HepG2 (cell line): ENCODE results near the gene DFFA. TPM values are rescaled to one million over a fixed set of nuclear protein-coding genes. Genes with fewer than 3 reads are reported as not detected.

Experiments used
- ATAC-seq: fragments of 200-7000 bp; cut with Tn5 transposase; 3 replicates; pipeline ENCODE4 v1.9.1; 2020; ENCODE audit warnings: mild to moderate bottlenecking, moderate library complexity
- BruUV-seq: library from RNA; stranded (reverse); fragments of 400-500 nt; replicated peaks from 2 replicates; lab custom pipeline; 2021; lab: Mats Ljungman, UMichigan
- CTCF ChIA-PET: fragments of 300-600 bp; formaldehyde crosslinking; extraction: SDS; loops from one replicate; lab custom pipeline; 2021; ENCODE audit warnings: low total read pairs, inconsistent platforms, low intra/inter-chr PET ratio; lab: Yijun Ruan, JAX
- POLR2A ChIA-PET: fragments of 350-600 bp; sonication (Branson Sonifier 250); formaldehyde crosslinking; loops from one replicate; lab custom pipeline; 2020; ENCODE audit warnings: antibody characterized with exemption, inconsistent platforms; lab: Yijun Ruan, JAX
- DNase-seq: peaks from one replicate; pipeline ENCODE4 v3.0.0-alpha.2; 2015; ENCODE audit warnings: low spot score
- FAIRE-seq: peaks from 3 replicates; lab custom pipeline; 2011; peaks lifted over from hg19 to GRCh38; lab: Jason Lieb, UNC
- H2AFZ ChIP-seq: one replicate; pipeline ENCODE4 v1.6.1; 2011; ENCODE audit warnings: low read length, inconsistent platforms
- H3K27ac ChIP-seq: fragments of 300-600 bp; 3 replicates; pipeline ENCODE4 v1.8.0; 2011; ENCODE audit warnings: mixed run types, mild to moderate bottlenecking, mixed read lengths, low read length, inconsistent platforms; ENCODE audit not compliant: insufficient read depth; ENCODE audit errors: extremely low read length
- H3K27me3 ChIP-seq, 2 experiments: fragments of 200-600 bp in 1 of 2; 2 replicates in 1 of 2; 3 replicates in 1 of 2; pipeline versions ENCODE4 v1.6.0 to v1.8.0; 2011; ENCODE audit warnings: low read length in 2 of 2, mild to moderate bottlenecking in 2 of 2, moderate library complexity in 2 of 2, inconsistent platforms in 1 of 2; ENCODE audit not compliant: insufficient read depth in 2 of 2, control insufficient read depth in 1 of 2
- H3K36me3 ChIP-seq, 2 experiments: fragments of 200-600 bp in 1 of 2; replicated peaks in 1 of 2; 2 replicates in 1 of 2; 3 replicates in 1 of 2; pipeline versions ENCODE4 v1.5.1 to v1.8.0; 2011; ENCODE audit warnings: low read length in 2 of 2, inconsistent platforms in 1 of 2; ENCODE audit not compliant: insufficient read depth in 2 of 2, control insufficient read depth in 1 of 2
- H3K4me1 ChIP-seq: 2 replicates; pipeline ENCODE4 v1.5.1; 2012; ENCODE audit warnings: low read length, inconsistent platforms; ENCODE audit not compliant: insufficient read depth
- H3K4me2 ChIP-seq: 2 replicates; pipeline ENCODE4 v1.6.0; 2011; ENCODE audit warnings: low read depth, low read length, inconsistent platforms
- H3K4me3 ChIP-seq, 3 experiments: fragments of 200-600 bp in 1 of 3; sonication (generic), shearing (Covaris generic) in 1 of 3; replicated peaks in 1 of 3; 2 replicates each; pipeline ENCODE4 v1.5.1; 2011 to 2016; ENCODE audit warnings: low read length in 3 of 3, inconsistent platforms in 2 of 3, low read depth in 2 of 3, mild to moderate bottlenecking in 2 of 3, control low read depth in 1 of 3, mixed read lengths in 1 of 3; ENCODE audit not compliant: insufficient read depth in 1 of 3
- H3K79me2 ChIP-seq: one replicate; pipeline ENCODE4 v1.6.1; 2011; ENCODE audit warnings: low read length, inconsistent platforms; ENCODE audit not compliant: insufficient read depth
- H3K9ac ChIP-seq: 2 replicates; pipeline ENCODE4 v1.6.0; 2011; ENCODE audit warnings: mild to moderate bottlenecking, low read depth, low read length, inconsistent platforms; ENCODE audit not compliant: insufficient read depth
- H3K9me3 ChIP-seq: 2 replicates; pipeline ENCODE4 v1.5.1; 2012; ENCODE audit warnings: mild to moderate bottlenecking, low read length
- H4K20me1 ChIP-seq: 2 replicates; pipeline ENCODE4 v1.6.0; 2011; ENCODE audit warnings: inconsistent platforms, mild to moderate bottlenecking, low read length, moderate library complexity; ENCODE audit not compliant: insufficient read depth
- CC2D1A ChIP-seq: sonication (generic); formaldehyde crosslinking; IDR thresholded peaks from 2 replicates; pipeline ENCODE4 v1.8.1; 2023; ENCODE audit warnings: mild to moderate bottlenecking, missing genetic modification reagents
- ELF3 ChIP-seq: IDR thresholded peaks from 2 replicates; pipeline ENCODE4 v1.6.1; 2016; ENCODE audit warnings: missing genetic modification reagents, missing compliant biosample characterization
- GATA4 ChIP-seq: sonication (generic); IDR thresholded peaks from 2 replicates; pipeline ENCODE4 v1.6.1; 2016; ENCODE audit warnings: antibody characterized with exemption, low read depth, borderline replicate concordance
- HNF4A ChIP-seq: sonication (generic); formaldehyde crosslinking; IDR thresholded peaks from 2 replicates; pipeline ENCODE4 v1.4.0; 2020; ENCODE audit warnings: missing genetic modification reagents
- NFYB ChIP-seq: sonication (generic); formaldehyde crosslinking; IDR thresholded peaks from 2 replicates; pipeline ENCODE4 v1.4.0; 2020; ENCODE audit warnings: missing genetic modification reagents
- NFYC ChIP-seq: IDR thresholded peaks from 2 replicates; pipeline ENCODE4 v1.6.1; 2016; ENCODE audit warnings: missing genetic modification reagents, missing compliant biosample characterization
- SOX13 ChIP-seq, 3 experiments: fragments of 450-650 bp in 1 of 3; sonication (generic) in 1 of 3; formaldehyde crosslinking in 1 of 3; IDR thresholded peaks in 2 of 3; conservative IDR thresholded peaks in 1 of 3; 2 replicates each; pipeline versions ENCODE4 v1.5.0 to v1.6.1; 2016 to 2020; ENCODE audit warnings: antibody characterized with exemption in 1 of 3, mild to moderate bottlenecking in 1 of 3, missing compliant biosample characterization in 1 of 3, missing genetic modification reagents in 1 of 3, moderate library complexity in 1 of 3
- SOX5 ChIP-seq: IDR thresholded peaks from 2 replicates; pipeline ENCODE4 v1.6.1; 2016; ENCODE audit warnings: borderline replicate concordance
- ZBED4 ChIP-seq: sonication (generic); formaldehyde crosslinking; IDR thresholded peaks from 2 replicates; pipeline ENCODE4 v1.4.0; 2020; ENCODE audit warnings: missing genetic modification reagents, borderline replicate concordance
- ZFP90 ChIP-seq: sonication (generic); formaldehyde crosslinking; IDR thresholded peaks from 2 replicates; pipeline ENCODE4 v1.8.0; 2022; ENCODE audit warnings: missing genetic modification reagents, mild to moderate bottlenecking, inconsistent platforms, borderline replicate concordance
- ZNF687 ChIP-seq: sonication (generic); formaldehyde crosslinking; IDR thresholded peaks from 2 replicates; pipeline ENCODE4 v1.5.1; 2020; ENCODE audit warnings: mild to moderate bottlenecking, missing genetic modification reagents, moderate library complexity
- ZSCAN20 ChIP-seq: sonication (generic); formaldehyde crosslinking; IDR thresholded peaks from 2 replicates; pipeline ENCODE4 v1.4.0; 2020; ENCODE audit warnings: missing genetic modification reagents, mild to moderate bottlenecking, borderline replicate concordance
- WGBS: methylation state at CpG from one replicate; pipeline ENCODE4 v1.1.6; 2017; ENCODE audit warnings: low lambda C conversion rate; 5-methylcytosine and 5-hydroxymethylcytosine counted together
- in situ Hi-C: cut with HindIII; loops from 2 replicates; pipeline ENCODE4 v1.10.0; 2017; ENCODE audit warnings: low pct_unique_long_range_greater_than_20kb; ENCODE audit not compliant: extremely low pct_ligation_motif_present
- intact Hi-C: fragments of 100-400 bp; cut with micrococcal nuclease; formaldehyde crosslinking; loops from one replicate; pipeline ENCODE4 v1.10.0; 2022; ENCODE audit not compliant: unreplicated experiment
- polyA plus RNA-seq, 8 experiments: library from polyadenylated mRNA; depleted of rRNA in 3 of 8; stranded (reverse) in 7 of 8; unstranded in 1 of 8; fragments of >200 nt; fragmentation: Illumina TruSeq in 4 of 8; extraction: Trizol in 4 of 8; gene quantifications; 2 replicates each; pipeline versions ENCODE4 v1.2.1 to v1.2.3, GENCODE V29; 2011 to 2016; ENCODE audit warnings: low read depth in 4 of 8, missing spikeins in 1 of 8, mixed read lengths in 1 of 8; ENCODE audit not compliant: insufficient read depth in 1 of 8
- total RNA-seq, 5 experiments: library from RNA; depleted of rRNA; stranded (reverse); fragments of >200 nt; fragmentation: Illumina TruSeq; extraction: Trizol; gene quantifications; 2 replicates each; pipeline ENCODE4 v1.2.3, GENCODE V29; 2016; ENCODE audit warnings: low read depth in 1 of 5
- TF ChIP-seq, protein P1 (sequence below): sonication (generic); formaldehyde crosslinking; IDR thresholded peaks from 2 replicates; pipeline ENCODE4 v1.8.0; 2022; ENCODE audit warnings: mild to moderate bottlenecking, missing genetic modification reagents, moderate library complexity

Gene DFFA
- total and polyA plus RNA-seq, 2 of the 13 experiments (the other 11 are each of a cell fraction or from before 2014, with no cell fraction given): 16.5 to 33.9 TPM

GRCh38 chr1:10432910-10433700, 39.2 kb downstream of the DFFA start:
- H4K20me1 ChIP-seq: no peaks in the 10 kb centered on the region
- H3K9me3 ChIP-seq: no peaks in the 10 kb centered on the region
- peak overlapping the region; percentile 24; the same call in 1 of the 2 replicates for H3K9ac ChIP-seq
- FAIRE-seq (peak; percentile 30), DNase-seq (no peak), ATAC-seq (no peak; the same call in 2 of the 3 replicates)
- H3K36me3 ChIP-seq: no peaks in the 10 kb centered on the region
- H3K4me1 ChIP-seq: peaks cover 66% of the 10 kb centered on the region
- intact Hi-C loops (loop anchor here (5.0 kb wide), 1 partner anchor 39 kb away; the partner anchor contains the start of genes DFFA and PEX14), in situ Hi-C loops (loop anchor here (5.0 kb wide), 1 partner anchor 64 kb away; no protein-coding TSS in a partner anchor)
- H3K27me3 ChIP-seq: no peaks in the 10 kb centered on the region
- peak overlapping the region; percentile 14 for H3K27ac ChIP-seq
- 54% methylated on average over 14 of the region's 14 CpGs for WGBS
- POLR2A ChIA-PET: interaction anchor here (1.7 kb wide), 1 partner anchor 34 kb away, joined by 6 read pairs; the partner anchor contains the start of gene PGD
- no peak overlapping the region; a peak in 1 of 6 replicates for H3K4me3 ChIP-seq
- no peak overlapping the region for H2AFZ ChIP-seq
- peak overlapping the region; percentile 47; the same call in 1 of the 2 replicates for H3K4me2 ChIP-seq
- BruUV-seq: no TSS peak
- peaks cover 5% of the 10 kb centered on the region for H3K79me2 ChIP-seq
- CTCF ChIA-PET: no interaction called here
- no peak for TF ChIP-seq GATA4
- TF ChIP-seq HNF4A (CRISPR knock-in tag): peak; percentile 35; the same call in 1 of the 2 replicates
- TF ChIP-seq SOX5 (CRISPR knock-in tag): 0 out of 2 replicates have a peak, but pooled peaks have one; percentile 23
- no peak for TF ChIP-seq CC2D1A
- TF ChIP-seq ELF3 (CRISPR knock-in tag): no peak
- no peak for TF ChIP-seq NFYC (CRISPR knock-in tag)
- no peak for TF ChIP-seq ZSCAN20 (CRISPR knock-in tag)
- TF ChIP-seq SOX13 (IDR thresholded peaks at IDR 0.05): no peak
- TF ChIP-seq SOX13 (CRISPR knock-in tag; conservative IDR thresholded peaks at IDR 0.05 in 1 of 2, IDR thresholded peaks at IDR 0.05 in 1 of 2): peak in 1 of 2 experiments; percentile 55; a peak in 2 of 4 replicates
- peak; percentile 34; the same call in 1 of the 2 replicates for TF ChIP-seq ZNF687 (CRISPR knock-in tag)
- no peak for TF ChIP-seq NFYB (CRISPR knock-in tag)
- TF ChIP-seq ZBED4: no peak
- TF ChIP-seq, protein P1, sequence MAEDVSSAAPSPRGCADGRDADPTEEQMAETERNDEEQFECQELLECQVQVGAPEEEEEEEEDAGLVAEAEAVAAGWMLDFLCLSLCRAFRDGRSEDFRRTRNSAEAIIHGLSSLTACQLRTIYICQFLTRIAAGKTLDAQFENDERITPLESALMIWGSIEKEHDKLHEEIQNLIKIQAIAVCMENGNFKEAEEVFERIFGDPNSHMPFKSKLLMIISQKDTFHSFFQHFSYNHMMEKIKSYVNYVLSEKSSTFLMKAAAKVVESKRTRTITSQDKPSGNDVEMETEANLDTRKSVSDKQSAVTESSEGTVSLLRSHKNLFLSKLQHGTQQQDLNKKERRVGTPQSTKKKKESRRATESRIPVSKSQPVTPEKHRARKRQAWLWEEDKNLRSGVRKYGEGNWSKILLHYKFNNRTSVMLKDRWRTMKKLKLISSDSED: no peak
- TF ChIP-seq ZFP90 (CRISPR knock-in tag): no peak
